B cell (primary cell): ENCODE data around the gene PTPRN2. TPM values are rescaled to one million over a fixed set of nuclear protein-coding genes. Genes with fewer than 3 reads are reported as not detected.

Source experiments
- ATAC-seq: fragments of 200-7000 bp; cut with Tn5 transposase; one replicate; pipeline ENCODE4 v1.10.0; 2021; ENCODE audit warnings: low read depth, mild to moderate bottlenecking, moderate number of reproducible peaks, moderate library complexity
- CTCF ChIA-PET: fragments of 350-600 bp; sonication (Branson Sonifier 250); formaldehyde crosslinking; loops from one replicate; lab custom pipeline; 2021; ENCODE audit warnings: antibody characterized with exemption, inconsistent platforms; lab: Charles Lee
- POLR2A ChIA-PET: fragments of 350-600 bp; sonication (Branson Sonifier 250); formaldehyde crosslinking; loops from one replicate; lab custom pipeline; 2021; ENCODE audit warnings: antibody characterized with exemption; lab: Charles Lee
- DNase-seq: peaks from one replicate; pipeline ENCODE4 v3.0.0; 2013
- H2AFZ ChIP-seq: 2 replicates; pipeline ENCODE4 v1.6.1; 2012; ENCODE audit warnings: mild to moderate bottlenecking, low read depth, low read length; ENCODE audit not compliant: insufficient read depth, poor library complexity, severe bottlenecking
- H3K27ac ChIP-seq, 2 donors: 1 replicate in 1 of 2; 2 replicates in 1 of 2; pipeline ENCODE4 v1.5.1; 2012 to 2013; ENCODE audit warnings: low read length in 2 of 2, mild to moderate bottlenecking in 2 of 2, moderate library complexity in 1 of 2
- H3K27me3 ChIP-seq, 4 experiments: fragments of 200-600 bp in 1 of 4; sonication (generic) in 1 of 4; replicated peaks in 1 of 4; 1 replicate in 2 of 4; 2 replicates in 2 of 4; pipeline versions ENCODE4 v1.6.1 to v1.7.0; 2013 to 2016; ENCODE audit warnings: low read length in 3 of 4, mild to moderate bottlenecking in 2 of 4, mixed read lengths in 1 of 4, moderate library complexity in 1 of 4; ENCODE audit not compliant: insufficient read depth in 4 of 4, control insufficient read depth in 3 of 4; ENCODE audit errors: control extremely low read depth in 1 of 4
- H3K36me3 ChIP-seq, 2 experiments: replicated peaks in 1 of 2; 1 replicate in 1 of 2; 2 replicates in 1 of 2; pipeline versions ENCODE4 v1.6.1 to v1.7.1; 2013; ENCODE audit warnings: low read length in 1 of 2; ENCODE audit not compliant: insufficient read depth in 2 of 2, control insufficient read depth in 1 of 2; ENCODE audit errors: control extremely low read depth in 1 of 2, extremely low read depth in 1 of 2
- H3K4me1 ChIP-seq, 2 donors: fragments of 200-600 bp in 1 of 2; sonication (generic) in 1 of 2; 1 replicate in 1 of 2; 2 replicates in 1 of 2; pipeline versions ENCODE4 v1.5.1 to v1.6.1; 2013 to 2017; ENCODE audit warnings: low read length in 2 of 2; ENCODE audit not compliant: control insufficient read depth in 2 of 2, insufficient read depth in 2 of 2
- H3K4me2 ChIP-seq: replicated peaks from 2 replicates; pipeline ENCODE3; 2012; ENCODE audit warnings: mild to moderate bottlenecking, low read depth, low read length; ENCODE audit not compliant: poor library complexity, severe bottlenecking
- H3K4me3 ChIP-seq, 5 experiments: fragments of 200-600 bp in 1 of 5; sonication (generic) in 1 of 5; 1 replicate in 3 of 5; 2 replicates in 2 of 5; pipeline versions ENCODE4 v1.5.1 to v1.7.0; 2011 to 2016; ENCODE audit warnings: low read length in 4 of 5, mild to moderate bottlenecking in 4 of 5, low read depth in 2 of 5, control low read depth in 1 of 5, moderate library complexity in 1 of 5; ENCODE audit not compliant: insufficient read depth in 1 of 5; ENCODE audit errors: control extremely low read depth in 1 of 5, extremely low read depth in 1 of 5
- H3K79me2 ChIP-seq: fragments of 200-600 bp; sonication (generic); one replicate; pipeline ENCODE4 v1.6.0; 2016; ENCODE audit warnings: low read length; ENCODE audit not compliant: control insufficient read depth, insufficient read depth
- H3K9ac ChIP-seq: fragments of 200-600 bp; sonication (generic); 2 replicates; pipeline ENCODE4 v1.6.1; 2017; ENCODE audit warnings: mild to moderate bottlenecking, low read length, moderate library complexity
- H3K9me3 ChIP-seq, 3 donors: one replicate each; pipeline versions ENCODE4 v1.6.1 to v1.7.1; 2013; ENCODE audit warnings: low read length in 2 of 3; ENCODE audit not compliant: control insufficient read depth in 2 of 3, insufficient read depth in 1 of 3; ENCODE audit errors: control extremely low read depth in 1 of 3
- H4K20me1 ChIP-seq: 2 replicates; pipeline ENCODE4 v1.6.0; 2012; ENCODE audit warnings: mild to moderate bottlenecking, low read length; ENCODE audit not compliant: insufficient read depth, control insufficient read depth, poor library complexity, severe bottlenecking
- H3K27ac Mint-ChIP-seq: one replicate; pipeline ENCODE4 v1.8.0; 2021; ENCODE audit warnings: mixed read lengths
- H3K27me3 Mint-ChIP-seq: one replicate; pipeline ENCODE4 v1.8.0; 2021; ENCODE audit warnings: mixed read lengths
- H3K4me1 Mint-ChIP-seq: one replicate; pipeline ENCODE4 v1.8.0; 2021; ENCODE audit warnings: mixed read lengths
- H3K4me3 Mint-ChIP-seq: one replicate; pipeline ENCODE4 v1.8.0; 2021; ENCODE audit warnings: mixed read lengths
- H3K9me3 Mint-ChIP-seq: one replicate; pipeline ENCODE4 v1.8.0; 2022; ENCODE audit warnings: mixed read lengths; ENCODE audit not compliant: insufficient read depth
- EZH2 ChIP-seq: IDR thresholded peaks from 2 replicates; pipeline ENCODE4 v1.6.1; 2012; ENCODE audit warnings: borderline replicate concordance, low read depth, mild to moderate bottlenecking, moderate library complexity, low read length; ENCODE audit not compliant: insufficient read depth, poor library complexity, severe bottlenecking
- WGBS: methylation state at CpG from one replicate; pipeline ENCODE4 v1.1.5; 2013; ENCODE audit warnings: missing lambda C conversion rate; ENCODE audit not compliant: insufficient coverage; 5-methylcytosine and 5-hydroxymethylcytosine counted together
- intact Hi-C: fragments of 100-400 bp; cut with micrococcal nuclease; formaldehyde crosslinking; loops from one replicate; pipeline ENCODE4 v1.10.0; 2022
- polyA plus RNA-seq: library from polyadenylated mRNA; depleted of rRNA; stranded (reverse); fragments of >200 nt; gene quantifications from 2 replicates; pipeline ENCODE4 v1.2.3, GENCODE V29; 2012
- total RNA-seq, 2 donors: library from RNA; stranded (reverse); fragments of 120-200 nt in 1 of 2; gene quantifications; 1 replicate in 1 of 2; 2 replicates in 1 of 2; pipeline versions ENCODE4 v1.2.3 to v1.2.4, GENCODE V29; 2013 to 2022
- TF ChIP-seq, protein P1 (sequence below): fragments of 200-600 bp; IDR thresholded peaks from one replicate; pipeline ENCODE4 v1.8.0; 2022; ENCODE audit warnings: antibody characterized with exemption, mild to moderate bottlenecking

The PTPRN2 gene
- total and polyA plus RNA-seq, 2 donors (not counting 1 experiment from before 2014, with no cell fraction given) = 2.0 to 5.0 TPM

DNA sequence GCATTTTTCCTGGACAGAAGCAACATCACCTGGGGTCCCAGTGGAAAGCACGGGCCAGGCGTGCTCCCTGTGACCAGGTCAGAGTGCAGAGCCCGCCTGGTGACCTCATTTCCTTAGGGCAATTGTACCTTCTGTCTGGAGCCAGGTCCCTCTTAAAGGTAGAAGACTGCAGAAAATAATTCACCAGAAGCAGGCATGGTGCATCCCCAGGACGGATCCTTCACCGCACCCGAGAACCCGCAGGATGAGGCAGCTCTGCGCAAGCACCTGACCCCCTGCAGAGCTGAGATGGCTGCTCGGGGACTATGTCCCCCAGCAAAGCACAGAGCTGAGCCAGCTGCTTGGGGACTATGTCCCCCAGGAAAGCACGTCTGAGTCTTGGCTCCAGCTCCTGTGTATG lies 557.6 kb downstream of the PTPRN2 start:
- H3K9ac ChIP-seq = no peak overlapping the region
- no peaks in the 10 kb centered on the region for H3K4me1 ChIP-seq
- no peaks in the 10 kb centered on the region for H4K20me1 ChIP-seq
- no peak for DNase-seq
- H2AFZ ChIP-seq = no peak overlapping the region
- intact Hi-C loops = no loop called here
- no peak overlapping the region for H3K4me2 ChIP-seq
- CTCF ChIA-PET = no interaction called here
- TF ChIP-seq, protein P1, sequence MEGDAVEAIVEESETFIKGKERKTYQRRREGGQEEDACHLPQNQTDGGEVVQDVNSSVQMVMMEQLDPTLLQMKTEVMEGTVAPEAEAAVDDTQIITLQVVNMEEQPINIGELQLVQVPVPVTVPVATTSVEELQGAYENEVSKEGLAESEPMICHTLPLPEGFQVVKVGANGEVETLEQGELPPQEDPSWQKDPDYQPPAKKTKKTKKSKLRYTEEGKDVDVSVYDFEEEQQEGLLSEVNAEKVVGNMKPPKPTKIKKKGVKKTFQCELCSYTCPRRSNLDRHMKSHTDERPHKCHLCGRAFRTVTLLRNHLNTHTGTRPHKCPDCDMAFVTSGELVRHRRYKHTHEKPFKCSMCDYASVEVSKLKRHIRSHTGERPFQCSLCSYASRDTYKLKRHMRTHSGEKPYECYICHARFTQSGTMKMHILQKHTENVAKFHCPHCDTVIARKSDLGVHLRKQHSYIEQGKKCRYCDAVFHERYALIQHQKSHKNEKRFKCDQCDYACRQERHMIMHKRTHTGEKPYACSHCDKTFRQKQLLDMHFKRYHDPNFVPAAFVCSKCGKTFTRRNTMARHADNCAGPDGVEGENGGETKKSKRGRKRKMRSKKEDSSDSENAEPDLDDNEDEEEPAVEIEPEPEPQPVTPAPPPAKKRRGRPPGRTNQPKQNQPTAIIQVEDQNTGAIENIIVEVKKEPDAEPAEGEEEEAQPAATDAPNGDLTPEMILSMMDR = no peak
- no peak for TF ChIP-seq EZH2
- 92% methylated on average over 10 of the region's 10 CpGs for whole genome bisulfite sequencing
- no peak for ATAC-seq
- peaks cover 0 to 50% (median 0%) of the 10 kb centered on the region in 3 donors for H3K9me3 ChIP-seq
- Mint-ChIP-seq H3K27ac (no peak overlapping the region), H3K9me3 (peaks cover 2% of the 10 kb centered on the region), H3K4me1 (no peaks in the 10 kb centered on the region), H3K27me3 (no peaks in the 10 kb centered on the region), H3K4me3 (no peak overlapping the region)
- H3K36me3 ChIP-seq = no peaks in the 10 kb centered on the region
- POLR2A ChIA-PET = no interaction called here
- no peaks in the 10 kb centered on the region for H3K27me3 ChIP-seq
- H3K79me2 ChIP-seq = no peaks in the 10 kb centered on the region
- no peak overlapping the region for H3K27ac ChIP-seq
- H3K4me3 ChIP-seq = no peak overlapping the region

DNA sequence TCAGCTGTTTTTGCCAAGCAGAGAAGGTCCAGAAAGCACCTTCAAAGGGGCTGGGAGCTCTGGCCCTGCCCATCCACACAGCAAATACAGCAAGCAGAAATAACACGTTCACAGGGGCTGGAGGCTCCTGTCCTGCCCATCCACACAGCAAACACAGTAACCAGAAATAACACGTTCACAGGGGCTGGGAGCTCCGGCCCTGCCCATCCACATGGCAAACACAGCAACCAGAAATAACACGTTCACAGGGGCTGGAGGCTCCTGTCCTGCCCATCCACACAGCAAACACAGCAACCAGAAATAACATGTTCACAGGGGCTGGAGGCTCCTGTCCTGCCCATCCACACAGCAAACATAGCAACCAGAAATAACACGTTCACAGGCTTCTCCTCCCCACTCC lies 558.1 kb downstream of the PTPRN2 start:
- TF ChIP-seq, protein P1 = no peak
- no peak for TF ChIP-seq EZH2
- H3K79me2 ChIP-seq = no peaks in the 10 kb centered on the region
- Mint-ChIP-seq H3K4me1 (no peaks in the 10 kb centered on the region), H3K4me3 (no peak overlapping the region), H3K27me3 (no peaks in the 10 kb centered on the region), H3K9me3 (peaks cover 2% of the 10 kb centered on the region), H3K27ac (no peak overlapping the region)
- H3K27ac ChIP-seq = no peak overlapping the region
- H2AFZ ChIP-seq = no peak overlapping the region
- H3K4me1 ChIP-seq = no peaks in the 10 kb centered on the region
- no peaks in the 10 kb centered on the region for H3K27me3 ChIP-seq
- no peaks in the 10 kb centered on the region for H3K36me3 ChIP-seq
- ATAC-seq = no peak
- no peak for DNase-seq
- ChIA-PET POLR2A (no interaction called here), CTCF (no interaction called here)
- H3K4me2 ChIP-seq = no peak overlapping the region
- no peaks in the 10 kb centered on the region for H4K20me1 ChIP-seq
- H3K9me3 ChIP-seq = peaks cover 0 to 48% (median 0%) of the 10 kb centered on the region in 3 donors
- H3K9ac ChIP-seq = no peak overlapping the region
- H3K4me3 ChIP-seq = no peak overlapping the region
- intact Hi-C loops = no loop called here
- 66% methylated on average over 4 of the region's 5 CpGs for WGBS
